H9 (cell line): Measurements from ENCODE around the gene PLPP2. TPM values are rescaled to one million over a fixed set of nuclear protein-coding genes. Genes with fewer than 3 reads are reported as not detected.
A peak's percentile ranks its signal among the peaks of the same experiment; 100 is the strongest.

Experiments
- DNase-seq: peaks from one replicate; pipeline ENCODE4 v3.0.0-alpha.2; 2017
- H2AFZ ChIP-seq: one replicate; pipeline ENCODE4 v1.6.1; 2013; ENCODE audit warnings: mild to moderate bottlenecking, low read length, control low read depth, moderate library complexity
- H2AK5ac ChIP-seq: 2 replicates; pipeline ENCODE4 v1.6.1; 2013; ENCODE audit warnings: low read length, control low read depth, mixed read lengths; ENCODE audit not compliant: insufficient read length
- H2BK120ac ChIP-seq: one replicate; pipeline ENCODE4 v1.6.1; 2013; ENCODE audit warnings: low read depth, mild to moderate bottlenecking, low read length, control low read depth, inconsistent platforms; ENCODE audit not compliant: poor library complexity, severe bottlenecking
- H2BK12ac ChIP-seq: 2 replicates; pipeline ENCODE4 v1.6.1; 2013; ENCODE audit warnings: low read length, control low read depth, mixed read lengths, low read depth; ENCODE audit not compliant: insufficient read length
- H2BK15ac ChIP-seq: 2 replicates; pipeline ENCODE4 v1.6.1; 2013; ENCODE audit warnings: low read depth, low read length, control low read depth
- H2BK20ac ChIP-seq: one replicate; pipeline ENCODE4 v1.6.1; 2013; ENCODE audit warnings: low read depth, mild to moderate bottlenecking, low read length, control low read depth, inconsistent platforms; ENCODE audit not compliant: poor library complexity, severe bottlenecking
- H2BK5ac ChIP-seq: 2 replicates; pipeline ENCODE4 v1.6.1; 2013; ENCODE audit warnings: low read length, control low read depth, mixed read lengths; ENCODE audit not compliant: insufficient read length
- H3K14ac ChIP-seq: 2 replicates; pipeline ENCODE4 v1.6.1; 2013; ENCODE audit warnings: low read length, control low read depth; ENCODE audit not compliant: insufficient read depth
- H3K18ac ChIP-seq: 2 replicates; pipeline ENCODE4 v1.6.1; 2013; ENCODE audit warnings: low read depth, mild to moderate bottlenecking, mixed read lengths, low read length, control low read depth; ENCODE audit not compliant: insufficient read length
- H3K23ac ChIP-seq: 2 replicates; pipeline ENCODE4 v1.6.1; 2013; ENCODE audit warnings: low read length, control low read depth, mixed read lengths, low read depth; ENCODE audit not compliant: insufficient read length
- H3K23me2 ChIP-seq: 2 replicates; pipeline ENCODE4 v1.6.1; 2013; ENCODE audit warnings: low read depth, mild to moderate bottlenecking, mixed read lengths, low read length, control low read depth; ENCODE audit not compliant: insufficient read length, poor library complexity, severe bottlenecking
- H3K27ac ChIP-seq: 2 replicates; pipeline ENCODE4 v1.5.1; 2013; ENCODE audit warnings: low read length, control low read depth, mixed read lengths, low read depth; ENCODE audit not compliant: insufficient read length
- H3K27me3 ChIP-seq: 2 replicates; pipeline ENCODE4 v1.6.1; 2013; ENCODE audit warnings: low read length, control low read depth, inconsistent platforms; ENCODE audit not compliant: insufficient read depth
- H3K4ac ChIP-seq: 2 replicates; pipeline ENCODE4 v1.6.1; 2013; ENCODE audit warnings: low read depth, mild to moderate bottlenecking, control low read depth, inconsistent platforms, low read length, moderate library complexity
- H3K4me1 ChIP-seq: 2 replicates; pipeline ENCODE4 v1.6.1; 2013; ENCODE audit warnings: low read length, control low read depth, inconsistent platforms; ENCODE audit not compliant: insufficient read depth
- H3K4me2 ChIP-seq: 2 replicates; pipeline ENCODE4 v1.6.1; 2013; ENCODE audit warnings: low read length, control low read depth, mixed read lengths; ENCODE audit not compliant: insufficient read length, insufficient read depth
- H3K56ac ChIP-seq: 2 replicates; pipeline ENCODE4 v1.6.1; 2013; ENCODE audit warnings: low read depth, mild to moderate bottlenecking, mixed read lengths, low read length, control low read depth; ENCODE audit not compliant: insufficient read length
- H3K79me1 ChIP-seq: 2 replicates; pipeline ENCODE4 v1.6.1; 2013; ENCODE audit warnings: low read depth, mild to moderate bottlenecking, moderate library complexity, low read length, control low read depth, inconsistent platforms; ENCODE audit not compliant: insufficient read depth, poor library complexity, severe bottlenecking
- H3K79me2 ChIP-seq: 2 replicates; pipeline ENCODE4 v1.6.1; 2013; ENCODE audit warnings: low read length, control low read depth, inconsistent platforms; ENCODE audit not compliant: insufficient read depth
- H3K9ac ChIP-seq: 2 replicates; pipeline ENCODE4 v1.6.1; 2013; ENCODE audit warnings: low read length, control low read depth, mixed read lengths; ENCODE audit not compliant: insufficient read length; ENCODE audit errors: extremely low read depth
- H3K9me3 ChIP-seq: one replicate; pipeline ENCODE4 v1.6.1; 2013; ENCODE audit warnings: low read depth, low read length, inconsistent platforms; ENCODE audit not compliant: control insufficient read depth
- H3T11ph ChIP-seq: one replicate; pipeline ENCODE4 v1.6.1; 2013; ENCODE audit warnings: mild to moderate bottlenecking, low read length, control low read depth, inconsistent platforms
- H4K20me1 ChIP-seq: one replicate; pipeline ENCODE4 v1.6.1; 2013; ENCODE audit not compliant: control insufficient read depth, insufficient read length, insufficient read depth
- H4K5ac ChIP-seq: 2 replicates; pipeline ENCODE4 v1.6.1; 2013; ENCODE audit warnings: low read depth, mild to moderate bottlenecking, mixed read lengths, low read length, control low read depth; ENCODE audit not compliant: insufficient read length
- H4K8ac ChIP-seq: replicated peaks from 2 replicates; pipeline ENCODE4 v1.6.1; 2013; ENCODE audit warnings: low read length, control low read depth, mixed read lengths, low read depth; ENCODE audit not compliant: insufficient read length
- H4K91ac ChIP-seq: 2 replicates; pipeline ENCODE4 v1.6.1; 2013; ENCODE audit warnings: low read depth, mild to moderate bottlenecking, moderate library complexity, mixed read lengths, low read length, control low read depth; ENCODE audit not compliant: insufficient read length
- H3K27ac Mint-ChIP-seq, 3 experiments: 2 replicates in 2 of 3; 3 replicates in 1 of 3; pipeline ENCODE4 v1.8.0; 2020 to 2021; ENCODE audit warnings: mixed read lengths in 3 of 3, mild to moderate bottlenecking in 1 of 3, moderate library complexity in 1 of 3
- H3K27me3 Mint-ChIP-seq: 2 replicates; pipeline ENCODE4 v1.8.0; 2021; ENCODE audit warnings: low read depth, mild to moderate bottlenecking, moderate library complexity, mixed read lengths
- H3K36me3 Mint-ChIP-seq, 3 experiments: 2 replicates in 2 of 3; 3 replicates in 1 of 3; pipeline ENCODE4 v1.8.0; 2020 to 2021; ENCODE audit warnings: low read depth in 3 of 3, mixed read lengths in 3 of 3; ENCODE audit not compliant: insufficient read depth in 1 of 3
- H3K4me1 Mint-ChIP-seq, 2 experiments: 2 replicates each; pipeline ENCODE4 v1.8.0; 2020; ENCODE audit warnings: mixed read lengths in 2 of 2
- H3K4me3 Mint-ChIP-seq, 2 experiments: 2 replicates in 1 of 2; 3 replicates in 1 of 2; pipeline ENCODE4 v1.8.0; 2020 to 2021; ENCODE audit warnings: mild to moderate bottlenecking in 2 of 2, mixed read lengths in 2 of 2, moderate library complexity in 1 of 2
- H3K9me3 Mint-ChIP-seq, 2 experiments: 2 replicates in 1 of 2; 3 replicates in 1 of 2; pipeline ENCODE4 v1.8.0; 2020; ENCODE audit warnings: mild to moderate bottlenecking in 2 of 2, mixed read lengths in 2 of 2, moderate library complexity in 1 of 2
- WGBS: extraction: QIAGEN DNeasy Blood & Tissue Kit; methylation state at CpG from one replicate; pipeline ENCODE4 v1.1.7; 2013; ENCODE audit warnings: missing lambda C conversion rate, low lambda C conversion rate, mixed read lengths; ENCODE audit not compliant: insufficient read length; ENCODE audit errors: extremely low coverage; 5-methylcytosine and 5-hydroxymethylcytosine counted together
- total RNA-seq: library from RNA; stranded (reverse); gene quantifications from 2 replicates; pipeline ENCODE4 v1.2.1, GENCODE V29; 2021
- TF ChIP-seq, protein P1 (sequence below): fragments of 200-600 bp; sonication (generic); conservative IDR thresholded peaks from 3 replicates; pipeline ENCODE4 v1.8.0; 2021; ENCODE audit warnings: antibody characterized with exemption, mild to moderate bottlenecking

PLPP2 gene
- total RNA-seq, 1 experiment from 2014 or later, result 143 TPM

DNA sequence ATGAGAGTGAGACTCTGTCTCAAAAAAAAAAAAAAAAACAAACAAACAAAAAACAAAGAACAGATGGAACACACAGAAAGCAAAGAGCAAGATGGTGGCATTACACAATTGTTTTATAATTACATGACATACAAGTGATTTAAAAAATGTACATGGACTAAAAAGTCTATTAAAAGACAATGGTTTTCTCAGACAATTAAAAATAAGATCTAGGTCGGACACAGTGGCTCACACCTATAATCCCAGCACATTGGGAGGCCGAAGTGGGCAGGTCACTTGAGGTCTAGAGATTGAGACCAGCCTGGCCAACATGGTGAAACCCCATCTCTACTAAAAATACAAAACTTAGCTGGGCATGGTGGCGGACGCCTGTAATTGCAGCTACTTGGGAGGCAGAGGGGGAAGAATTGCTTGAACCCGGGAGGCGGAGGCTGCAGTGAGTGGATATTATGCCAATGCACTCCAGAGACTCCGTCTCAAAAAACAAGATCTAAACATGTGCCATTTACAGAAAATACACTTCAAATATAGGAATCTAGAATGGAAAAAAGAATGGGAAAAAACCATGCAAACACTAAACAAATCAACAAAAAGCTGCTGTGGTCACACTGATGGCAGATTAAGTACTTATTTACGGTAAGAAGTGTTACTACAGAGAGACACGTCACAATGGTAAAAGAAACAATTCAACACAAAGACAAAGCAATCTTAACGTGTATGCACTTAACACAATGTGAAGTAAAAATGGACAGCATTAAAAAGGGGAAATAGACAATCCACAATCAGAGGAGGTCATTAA, 26.7 kb upstream of the PLPP2 start:
- H4K5ac ChIP-seq, result no peak overlapping the region
- peaks cover 47 to 75% (median 57%) of the 10 kb centered on the region in 3 experiments for H3K36me3 Mint-ChIP-seq

More for the DNA sequence above, 26.7 kb upstream of the PLPP2 start:
- H3K9me3 Mint-ChIP-seq, result peaks cover 13 to 18% of the 10 kb centered on the region in 2 experiments
- Histone ChIP-seq H4K20me1 (no peaks in the 10 kb centered on the region), H2BK20ac (no peak overlapping the region), H3K23me2 (no peaks in the 10 kb centered on the region), H3K27me3 (no peaks in the 10 kb centered on the region), H2BK5ac (no peak overlapping the region), H3K27ac (no peak overlapping the region), H3K23ac (no peak overlapping the region), H3K9ac (no peak overlapping the region), H3K4me1 (no peaks in the 10 kb centered on the region), H2BK120ac (no peak overlapping the region), H2BK15ac (no peak overlapping the region), H3K14ac (no peak overlapping the region), H3K79me1 (no peaks in the 10 kb centered on the region), H3K56ac (no peak overlapping the region), H3K4ac (no peak overlapping the region), H3K9me3 (peaks cover 6% of the 10 kb centered on the region), H2AK5ac (no peak overlapping the region), H3K18ac (no peak overlapping the region), H4K8ac (no peak overlapping the region), H4K91ac (no peak overlapping the region), H3K4me2 (no peak overlapping the region), H3T11ph (no peak overlapping the region), H3K79me2 (no peaks in the 10 kb centered on the region; the same call in 1 of the 2 replicates), H2BK12ac (no peak overlapping the region), H2AFZ (no peak overlapping the region)
- no peak overlapping the region; a peak in 1 of 5 replicates for H3K4me3 Mint-ChIP-seq
- H3K27me3 Mint-ChIP-seq, result no peaks in the 10 kb centered on the region
- no peaks in the 10 kb centered on the region for H3K4me1 Mint-ChIP-seq
- TF ChIP-seq, protein P1, sequence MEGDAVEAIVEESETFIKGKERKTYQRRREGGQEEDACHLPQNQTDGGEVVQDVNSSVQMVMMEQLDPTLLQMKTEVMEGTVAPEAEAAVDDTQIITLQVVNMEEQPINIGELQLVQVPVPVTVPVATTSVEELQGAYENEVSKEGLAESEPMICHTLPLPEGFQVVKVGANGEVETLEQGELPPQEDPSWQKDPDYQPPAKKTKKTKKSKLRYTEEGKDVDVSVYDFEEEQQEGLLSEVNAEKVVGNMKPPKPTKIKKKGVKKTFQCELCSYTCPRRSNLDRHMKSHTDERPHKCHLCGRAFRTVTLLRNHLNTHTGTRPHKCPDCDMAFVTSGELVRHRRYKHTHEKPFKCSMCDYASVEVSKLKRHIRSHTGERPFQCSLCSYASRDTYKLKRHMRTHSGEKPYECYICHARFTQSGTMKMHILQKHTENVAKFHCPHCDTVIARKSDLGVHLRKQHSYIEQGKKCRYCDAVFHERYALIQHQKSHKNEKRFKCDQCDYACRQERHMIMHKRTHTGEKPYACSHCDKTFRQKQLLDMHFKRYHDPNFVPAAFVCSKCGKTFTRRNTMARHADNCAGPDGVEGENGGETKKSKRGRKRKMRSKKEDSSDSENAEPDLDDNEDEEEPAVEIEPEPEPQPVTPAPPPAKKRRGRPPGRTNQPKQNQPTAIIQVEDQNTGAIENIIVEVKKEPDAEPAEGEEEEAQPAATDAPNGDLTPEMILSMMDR, result peak; percentile 33; the same call in 1 of the 3 replicates
- WGBS, result no CpG with 5 or more reads among the region's 10 CpGs
- no peak overlapping the region for H3K27ac Mint-ChIP-seq
- no peak for DNase-seq
